ENCODE results near the gene SERPINA10. TPM values are rescaled to one million over a fixed set of nuclear protein-coding genes. Genes with fewer than 3 reads are reported as not detected.

SERPINA10 gene
- total RNA-seq, result not detected in 2 replicates

GRCh38 chr14:94292872-94293577 lies at the start of gene SERPINA10:
Gene SERPINA10 (minus strand): TSS chr14:94293268. CDS start chr14:94290593, 2,675 bp downstream.

GRCh38 chr14:94322648-94323570 lies 29.8 kb upstream of the SERPINA10 start, which contains the start of gene SERPINA6:
Gene SERPINA6 (minus strand): TSS chr14:94323336. CDS start chr14:94314648, 8,688 bp downstream.

Other genes with a start within 250 kb of the SERPINA10 start
- 139 and 145 TPM in 2 replicates for gene DDX24, start 212.1 kb downstream of the SERPINA10 start, total RNA-seq
- gene IFI27L1, start 212.0 kb downstream of the SERPINA10 start, total RNA-seq, result 18.5 and 31.4 TPM in 2 replicates
- gene IFI27, start 182.5 kb downstream of the SERPINA10 start, total RNA-seq, result 10.0 and 17.7 TPM in 2 replicates
- 192 and 248 TPM in 2 replicates for gene IFI27L2, start 163.7 kb downstream of the SERPINA10 start, total RNA-seq
- 0.06 TPM in 1 of 2 replicates, not detected in the other for gene PPP4R4, start 118.9 kb downstream of the SERPINA10 start, total RNA-seq
- 0.06 TPM in 1 of 2 replicates, not detected in the other for gene SERPINA6, start 30.1 kb upstream of the SERPINA10 start, total RNA-seq
- gene SERPINA2, start 73.4 kb upstream of the SERPINA10 start, total RNA-seq, result not detected in 2 replicates
- gene SERPINA1, start 95.3 kb upstream of the SERPINA10 start, total RNA-seq, result not detected in 2 replicates
- not detected in 2 replicates for gene SERPINA11, start 159.5 kb upstream of the SERPINA10 start, total RNA-seq
- not detected in 2 replicates for gene SERPINA9, start 182.9 kb upstream of the SERPINA10 start, total RNA-seq
- not detected in 2 replicates for gene SERPINA12, start 216.2 kb upstream of the SERPINA10 start, total RNA-seq

Data from aortic smooth muscle cell (primary cell).